Natural killer cell (primary cell): ENCODE data around the gene ISM1. TPM values are rescaled to one million over a fixed set of nuclear protein-coding genes. Genes with fewer than 3 reads are reported as not detected.

Experiments used
- ATAC-seq, 3 donors: fragments of 150-1000 bp in 2 of 3; fragments of 200-7000 bp in 1 of 3; cut with Tn5 transposase; 1 replicate in 1 of 3; 2 replicates in 2 of 3; pipeline ENCODE4 v1.10.0; 2021; ENCODE audit warnings: mild to moderate bottlenecking in 2 of 3, moderate library complexity in 2 of 3
- DNase-seq, 2 donors: peaks; one replicate each; pipeline versions ENCODE4 v3.0.0 to v3.0.0-alpha.2; 2013 to 2021; ENCODE audit warnings: mixed read lengths in 1 of 2
- H3K27ac ChIP-seq: one replicate; pipeline ENCODE4 v1.5.1; 2013; ENCODE audit warnings: mild to moderate bottlenecking, low read length
- H3K27me3 ChIP-seq: one replicate; pipeline ENCODE4 v1.6.1; 2013; ENCODE audit warnings: low read length; ENCODE audit not compliant: control insufficient read depth, insufficient read depth
- H3K36me3 ChIP-seq: one replicate; pipeline ENCODE4 v1.6.1; 2013; ENCODE audit warnings: low read length; ENCODE audit not compliant: control insufficient read depth, insufficient read depth
- H3K4me1 ChIP-seq: one replicate; pipeline ENCODE4 v1.6.1; 2013; ENCODE audit warnings: low read length; ENCODE audit not compliant: control insufficient read depth, insufficient read depth
- H3K4me3 ChIP-seq: one replicate; pipeline ENCODE4 v1.5.1; 2013; ENCODE audit warnings: low read length
- H3K9me3 ChIP-seq: one replicate; pipeline ENCODE4 v1.6.1; 2013; ENCODE audit warnings: low read length; ENCODE audit not compliant: control insufficient read depth, insufficient read depth
- H3K27ac Mint-ChIP-seq, 2 donors: one replicate each; pipeline ENCODE4 v1.8.0; 2022; ENCODE audit warnings: mild to moderate bottlenecking in 2 of 2, mixed read lengths in 2 of 2, moderate library complexity in 1 of 2
- H3K27me3 Mint-ChIP-seq, 2 donors: one replicate each; pipeline ENCODE4 v1.8.0; 2022; ENCODE audit warnings: low read depth in 2 of 2, mixed read lengths in 2 of 2
- H3K36me3 Mint-ChIP-seq: one replicate; pipeline ENCODE4 v1.8.0; 2022; ENCODE audit warnings: mixed read lengths
- H3K4me1 Mint-ChIP-seq, 2 donors: one replicate each; pipeline ENCODE4 v1.8.0; 2022; ENCODE audit warnings: mixed read lengths in 2 of 2
- H3K4me3 Mint-ChIP-seq: one replicate; pipeline ENCODE4 v1.8.0; 2022; ENCODE audit warnings: mild to moderate bottlenecking, moderate library complexity, mixed read lengths
- H3K9me3 Mint-ChIP-seq, 2 donors: one replicate each; pipeline ENCODE4 v1.8.0; 2022; ENCODE audit warnings: mixed read lengths in 2 of 2
- CTCF ChIP-seq: fragments of 200-600 bp; IDR thresholded peaks from one replicate; pipeline ENCODE4 v1.8.0; 2022; ENCODE audit warnings: antibody characterized with exemption
- WGBS: methylation state at CpG from one replicate; pipeline ENCODE4 v1.1.7; 2013; ENCODE audit warnings: missing lambda C conversion rate; ENCODE audit not compliant: insufficient coverage; 5-methylcytosine and 5-hydroxymethylcytosine counted together
- intact Hi-C: fragments of 100-400 bp; cut with micrococcal nuclease; formaldehyde crosslinking; loops from one replicate; pipeline ENCODE4 v1.14.2; 2022
- total RNA-seq, 4 donors: library from RNA; stranded (reverse); fragments of 120-200 nt in 1 of 4; gene quantifications; one replicate each; pipeline versions ENCODE4 v1.2.3 to v1.2.4, GENCODE V29; 2013 to 2022

ISM1 gene
- total RNA-seq, 3 donors from 2014 or later (not counting 1 experiment from before 2014, with no cell fraction given): 0.13 TPM; not detected in 2

GRCh38 chr20:13297147-13297899 lies 76.2 kb downstream of the ISM1 start:
- Mint-ChIP-seq H3K4me1 (no peaks in the 10 kb centered on the region), H3K27me3 (peaks cover 0 to 5% of the 10 kb centered on the region in 2 donors)

GRCh38 chr20:13298692-13299373 lies 77.8 kb downstream of the ISM1 start:
- 93% methylated on average over 29 of the region's 29 CpGs for WGBS
- TF ChIP-seq CTCF: no peak
- no peak overlapping the region for H3K27ac Mint-ChIP-seq
- H3K9me3 Mint-ChIP-seq: no peaks in the 10 kb centered on the region
- intact Hi-C loops: no loop called here
- H3K9me3 ChIP-seq: no peaks in the 10 kb centered on the region
- DNase-seq (no peak), ATAC-seq (no peak)
- no peak overlapping the region for H3K4me3 Mint-ChIP-seq
- no peak overlapping the region for H3K27ac ChIP-seq
- H3K4me3 ChIP-seq: no peak overlapping the region
- peaks cover 0 to 5% of the 10 kb centered on the region in 2 donors for H3K27me3 Mint-ChIP-seq
- H3K4me1 ChIP-seq: no peaks in the 10 kb centered on the region
- H3K4me1 Mint-ChIP-seq: no peaks in the 10 kb centered on the region
- H3K36me3 Mint-ChIP-seq: no peaks in the 10 kb centered on the region
- H3K27me3 ChIP-seq: no peaks in the 10 kb centered on the region
- no peaks in the 10 kb centered on the region for H3K36me3 ChIP-seq

More at GRCh38 chr20:13297147-13297899, 76.2 kb downstream of the ISM1 start:
- Histone ChIP-seq H3K27ac (no peak overlapping the region), H3K27me3 (no peaks in the 10 kb centered on the region), H3K36me3 (no peaks in the 10 kb centered on the region), H3K4me1 (no peaks in the 10 kb centered on the region), H3K4me3 (no peak overlapping the region), H3K9me3 (no peaks in the 10 kb centered on the region)
- intact Hi-C loops: no loop called here
- H3K9me3 Mint-ChIP-seq: no peaks in the 10 kb centered on the region
- 81% methylated on average over 5 of the region's 5 CpGs for WGBS
- no peak overlapping the region for H3K27ac Mint-ChIP-seq
- no peak for DNase-seq
- no peak overlapping the region for H3K4me3 Mint-ChIP-seq
- ATAC-seq: no peak
- no peak for TF ChIP-seq CTCF
- H3K36me3 Mint-ChIP-seq: no peaks in the 10 kb centered on the region

GRCh38 chr20:13299401-13299800 lies 78.3 kb downstream of the ISM1 start:
- Histone ChIP-seq H3K27ac (no peak overlapping the region), H3K4me1 (no peaks in the 10 kb centered on the region), H3K27me3 (no peaks in the 10 kb centered on the region), H3K9me3 (no peaks in the 10 kb centered on the region), H3K36me3 (no peaks in the 10 kb centered on the region), H3K4me3 (no peak overlapping the region)
- WGBS: 92% methylated on average over 18 of the region's 18 CpGs
- ATAC-seq (no peak), DNase-seq (no peak)
- Mint-ChIP-seq H3K4me3 (no peak overlapping the region), H3K36me3 (no peaks in the 10 kb centered on the region), H3K27me3 (peaks cover 0 to 5% of the 10 kb centered on the region in 2 donors), H3K9me3 (no peaks in the 10 kb centered on the region), H3K4me1 (no peaks in the 10 kb centered on the region), H3K27ac (no peak overlapping the region)
- intact Hi-C loops: no loop called here
- no peak for TF ChIP-seq CTCF
